GM12874 (cell line): ENCODE results near the gene IGFBP2.

Source experiments
- TF ChIP-seq, protein P1 (sequence below): IDR thresholded peaks from 2 replicates; pipeline ENCODE4 v1.5.1; 2011; ENCODE audit warnings: low read depth, mild to moderate bottlenecking, control low read depth, low read length, moderate library complexity; ENCODE audit not compliant: insufficient read depth

Gene IGFBP2

DNA sequence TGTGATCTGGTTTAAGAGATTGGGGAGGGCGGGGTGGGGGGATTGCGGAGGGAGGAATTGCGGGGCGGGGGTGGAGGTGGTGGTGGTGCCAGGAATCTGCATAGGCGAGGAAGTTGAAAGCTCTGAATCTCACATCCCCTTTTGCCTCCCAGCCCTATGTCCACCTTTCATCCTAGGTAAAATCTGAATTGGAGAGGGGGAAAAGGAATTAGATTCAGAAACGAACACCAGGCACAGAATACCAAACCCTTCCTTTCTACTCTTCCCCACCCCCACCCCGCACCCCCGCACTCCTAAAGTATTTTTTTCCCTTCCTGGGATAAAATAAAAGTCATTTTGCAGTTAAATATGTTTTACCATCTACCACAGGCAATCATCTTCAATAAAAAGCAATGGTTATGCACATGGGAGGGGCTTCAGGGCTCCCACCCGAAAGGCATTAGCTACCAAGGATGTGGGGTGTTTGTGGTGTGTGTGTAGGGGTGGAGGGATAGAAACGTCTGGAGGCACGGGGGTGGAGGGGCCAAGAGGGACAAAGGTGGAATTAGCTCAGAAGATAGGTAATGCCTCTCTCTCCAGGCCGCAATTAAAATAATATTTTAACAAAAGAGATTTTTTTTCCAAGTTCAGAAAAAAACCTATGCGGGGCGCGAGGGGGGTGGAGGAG, 60.3 kb downstream of the IGFBP2 start:
- TF ChIP-seq, protein P1, sequence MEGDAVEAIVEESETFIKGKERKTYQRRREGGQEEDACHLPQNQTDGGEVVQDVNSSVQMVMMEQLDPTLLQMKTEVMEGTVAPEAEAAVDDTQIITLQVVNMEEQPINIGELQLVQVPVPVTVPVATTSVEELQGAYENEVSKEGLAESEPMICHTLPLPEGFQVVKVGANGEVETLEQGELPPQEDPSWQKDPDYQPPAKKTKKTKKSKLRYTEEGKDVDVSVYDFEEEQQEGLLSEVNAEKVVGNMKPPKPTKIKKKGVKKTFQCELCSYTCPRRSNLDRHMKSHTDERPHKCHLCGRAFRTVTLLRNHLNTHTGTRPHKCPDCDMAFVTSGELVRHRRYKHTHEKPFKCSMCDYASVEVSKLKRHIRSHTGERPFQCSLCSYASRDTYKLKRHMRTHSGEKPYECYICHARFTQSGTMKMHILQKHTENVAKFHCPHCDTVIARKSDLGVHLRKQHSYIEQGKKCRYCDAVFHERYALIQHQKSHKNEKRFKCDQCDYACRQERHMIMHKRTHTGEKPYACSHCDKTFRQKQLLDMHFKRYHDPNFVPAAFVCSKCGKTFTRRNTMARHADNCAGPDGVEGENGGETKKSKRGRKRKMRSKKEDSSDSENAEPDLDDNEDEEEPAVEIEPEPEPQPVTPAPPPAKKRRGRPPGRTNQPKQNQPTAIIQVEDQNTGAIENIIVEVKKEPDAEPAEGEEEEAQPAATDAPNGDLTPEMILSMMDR = no peak

DNA sequence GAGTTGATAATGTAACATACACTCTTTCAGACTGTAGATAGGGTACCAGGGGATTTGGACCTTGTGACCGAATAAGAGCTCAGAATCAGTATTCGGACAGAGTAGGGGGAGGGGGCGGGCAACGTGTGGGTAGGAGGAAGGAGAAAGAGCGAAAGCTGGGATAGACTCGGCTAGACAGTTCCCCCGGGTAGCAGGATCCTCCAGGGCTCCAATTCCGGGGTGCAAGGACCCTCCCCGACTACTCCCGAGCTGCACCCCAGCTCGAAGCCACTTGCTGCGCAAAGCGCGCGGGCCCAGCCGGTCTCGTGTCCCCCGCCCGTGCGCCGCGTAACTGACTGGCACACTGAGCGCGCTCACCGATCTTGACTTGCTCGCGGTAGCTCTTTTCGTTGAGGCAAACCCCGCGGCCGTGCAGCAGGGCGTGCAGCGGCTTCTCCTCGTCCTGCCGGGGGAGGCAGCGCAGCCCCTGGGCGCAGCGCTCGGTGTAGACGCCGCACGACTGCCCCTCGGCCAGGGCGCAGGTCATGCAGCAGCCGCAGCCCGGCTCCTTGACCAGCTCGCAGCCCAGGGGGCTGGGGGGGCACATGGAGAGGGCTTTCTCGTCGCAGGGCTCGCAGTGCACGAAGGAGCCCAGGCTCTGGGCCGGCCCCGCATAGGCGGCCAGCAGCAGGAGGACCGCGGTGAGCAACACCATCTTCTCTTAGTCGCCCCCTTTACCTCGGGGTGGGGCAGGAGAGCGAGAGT, 61.0 kb downstream of the IGFBP2 start:
- TF ChIP-seq, protein P1 = no peak

DNA sequence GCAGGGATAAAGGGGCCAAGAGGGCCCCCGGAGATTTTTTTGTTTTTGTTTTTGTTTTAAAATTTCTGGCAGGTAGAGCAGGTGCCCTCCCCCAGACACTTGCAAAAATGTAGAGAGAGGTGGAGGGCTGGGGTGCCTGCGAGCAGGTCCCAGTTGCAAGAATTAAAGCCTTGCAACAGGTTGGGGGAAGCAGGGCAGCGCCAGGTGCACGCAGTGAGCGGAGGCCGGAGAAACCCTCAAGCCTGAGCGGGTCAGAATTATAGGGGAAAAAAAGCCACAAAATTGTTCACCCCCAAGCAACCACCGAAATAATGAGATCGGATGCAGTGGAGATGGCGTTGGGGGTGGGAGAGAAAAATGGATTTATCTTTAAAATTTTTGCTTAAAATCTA, 61.6 kb downstream of the IGFBP2 start:
- TF ChIP-seq, protein P1 = no peak

DNA sequence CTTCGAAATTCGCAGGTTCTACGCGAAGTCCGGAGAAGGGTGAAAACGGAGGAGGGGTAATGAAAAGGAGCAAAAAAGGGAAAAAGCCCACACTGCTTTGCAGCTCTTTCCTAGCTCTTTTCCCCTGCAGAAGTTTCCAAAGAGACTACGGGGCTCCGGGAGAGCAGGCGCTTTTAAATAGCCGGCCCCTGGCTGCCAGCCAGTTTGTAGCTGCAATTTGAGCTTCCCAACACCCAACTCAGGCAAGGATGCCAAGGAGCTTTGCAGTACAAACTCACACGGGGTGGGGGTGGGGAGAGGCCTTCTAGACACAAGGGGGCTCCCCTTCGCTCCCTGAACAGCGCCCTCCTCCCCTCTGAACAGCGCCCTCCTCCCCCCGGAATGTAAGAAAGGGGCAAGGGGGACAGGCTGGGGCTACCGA, 62.2 kb downstream of the IGFBP2 start, which contains the start of gene IGFBP5:
TSS of gene IGFBP5 (minus strand) at position 149 of the 421 bp plus-strand sequence. CDS start 774 bp downstream, outside the sequence.
- TF ChIP-seq, protein P1 = no peak

DNA sequence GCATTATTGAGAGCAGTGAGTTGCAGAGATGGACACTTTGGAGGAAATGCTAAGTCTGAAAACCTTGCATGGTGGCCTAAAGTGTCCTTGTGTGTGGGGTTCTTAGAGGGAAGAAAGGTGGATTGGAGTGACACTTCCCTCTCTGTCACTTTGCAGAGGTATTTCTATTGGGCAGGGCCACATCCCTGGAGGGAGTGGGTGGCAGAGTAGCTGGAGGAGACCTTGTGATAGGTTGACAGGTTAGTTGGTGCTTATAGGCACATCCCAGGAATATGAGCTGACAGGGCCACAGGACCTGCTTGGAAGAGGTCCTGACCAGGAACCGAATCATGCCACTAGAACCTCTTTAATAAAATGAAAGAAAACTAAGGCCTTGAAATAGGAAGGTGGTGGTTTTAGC, 63.1 kb downstream of the IGFBP2 start:
- TF ChIP-seq, protein P1 = no peak

DNA sequence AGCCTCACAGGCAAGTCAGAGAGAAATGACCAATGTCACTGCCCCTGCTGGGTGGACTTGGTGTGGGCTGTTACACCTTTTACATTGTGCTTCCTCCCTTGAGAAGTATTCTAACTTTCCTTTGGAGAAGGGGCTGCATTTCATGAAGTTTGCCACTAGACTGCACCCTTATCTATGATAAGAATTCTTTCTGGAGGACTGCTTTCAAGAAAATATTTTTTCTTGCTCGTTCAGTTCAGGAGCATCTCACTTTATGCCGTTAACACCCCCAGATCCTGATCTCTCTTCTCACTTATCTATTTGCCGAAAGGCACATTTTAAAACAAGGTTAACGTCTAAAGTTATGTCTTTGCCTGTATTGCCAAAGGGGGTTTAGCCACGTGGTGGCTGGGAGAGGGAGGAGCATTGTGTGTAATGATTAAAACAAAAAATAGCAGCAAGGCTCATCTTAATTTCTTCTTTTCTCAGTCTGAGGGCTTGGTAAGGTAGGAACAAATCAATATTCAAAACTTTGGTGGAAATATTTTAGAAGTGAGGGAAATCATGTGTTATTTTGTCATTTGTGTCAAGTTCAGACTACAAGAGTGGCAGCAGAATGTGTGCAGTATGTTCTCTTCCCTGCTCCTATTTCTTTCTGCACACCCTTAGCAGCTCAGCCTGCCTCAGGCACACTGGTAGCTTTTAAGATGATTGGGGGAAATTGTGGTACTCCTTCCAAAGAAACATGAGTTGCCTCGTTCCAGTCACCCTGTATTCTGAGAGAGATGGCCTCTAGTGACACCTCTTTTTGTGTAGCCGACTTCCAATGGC, 63.7 kb downstream of the IGFBP2 start:
- TF ChIP-seq, protein P1 = no peak

DNA sequence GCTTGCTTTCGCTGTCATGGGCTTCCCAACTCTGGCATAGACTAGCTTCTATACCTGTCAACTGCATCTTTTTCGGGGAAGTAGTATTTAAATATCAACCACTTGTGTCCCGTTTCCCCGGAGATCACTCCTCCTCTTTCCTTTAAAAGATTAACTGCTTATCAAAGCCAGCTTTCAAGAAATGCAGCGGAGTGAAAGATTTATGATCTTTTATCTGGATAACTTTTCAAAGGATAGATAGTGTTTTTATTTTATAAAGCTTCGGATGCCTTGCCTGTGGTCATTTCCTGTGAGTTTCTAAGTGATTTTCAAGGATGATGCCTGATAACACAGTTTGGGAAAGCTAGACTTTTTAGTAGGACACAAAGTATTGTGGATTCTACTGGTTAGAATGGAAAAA, 65.1 kb downstream of the IGFBP2 start:
- TF ChIP-seq, protein P1 = no peak
